Sciatic nerve (tissue), 2 donors: Measurements from ENCODE around the gene TMCO4. TPM values are rescaled to one million over a fixed set of nuclear protein-coding genes. Genes with fewer than 3 reads are reported as not detected.
"Not testable (repeated sequence)": the region's sequence is repeated elsewhere in the genome, so short reads cannot be mapped to it uniquely, and the experiment has no call there.

Source experiments
- ATAC-seq: fragments of 200-7000 bp; cut with Tn5 transposase; one replicate; pipeline ENCODE4 v1.9.1; 2020; ENCODE audit warnings: mild to moderate bottlenecking, moderate library complexity
- DNase-seq: peaks from one replicate; pipeline ENCODE4 v3.0.0-alpha.2; 2020; ENCODE audit warnings: low spot score
- intact Hi-C: fragments of 100-400 bp; cut with DNase I; formaldehyde crosslinking; loops from one replicate; pipeline ENCODE4 v1.14.2; 2022
- total RNA-seq: library from RNA; stranded (reverse); fragmentation: NEBNext Ultra II Directional; extraction: Animal tissue kit (Norgen Biotek cat#: 25700); gene quantifications from one replicate; pipeline ENCODE4 v1.2.1, GENCODE V29; 2021
- donor health status: DM: no; HTN: no; CAD: no.
- donor health status: DM: no; HTN: no; CAD: no.

TMCO4 gene
- total RNA-seq, result 23.0 TPM

DNA sequence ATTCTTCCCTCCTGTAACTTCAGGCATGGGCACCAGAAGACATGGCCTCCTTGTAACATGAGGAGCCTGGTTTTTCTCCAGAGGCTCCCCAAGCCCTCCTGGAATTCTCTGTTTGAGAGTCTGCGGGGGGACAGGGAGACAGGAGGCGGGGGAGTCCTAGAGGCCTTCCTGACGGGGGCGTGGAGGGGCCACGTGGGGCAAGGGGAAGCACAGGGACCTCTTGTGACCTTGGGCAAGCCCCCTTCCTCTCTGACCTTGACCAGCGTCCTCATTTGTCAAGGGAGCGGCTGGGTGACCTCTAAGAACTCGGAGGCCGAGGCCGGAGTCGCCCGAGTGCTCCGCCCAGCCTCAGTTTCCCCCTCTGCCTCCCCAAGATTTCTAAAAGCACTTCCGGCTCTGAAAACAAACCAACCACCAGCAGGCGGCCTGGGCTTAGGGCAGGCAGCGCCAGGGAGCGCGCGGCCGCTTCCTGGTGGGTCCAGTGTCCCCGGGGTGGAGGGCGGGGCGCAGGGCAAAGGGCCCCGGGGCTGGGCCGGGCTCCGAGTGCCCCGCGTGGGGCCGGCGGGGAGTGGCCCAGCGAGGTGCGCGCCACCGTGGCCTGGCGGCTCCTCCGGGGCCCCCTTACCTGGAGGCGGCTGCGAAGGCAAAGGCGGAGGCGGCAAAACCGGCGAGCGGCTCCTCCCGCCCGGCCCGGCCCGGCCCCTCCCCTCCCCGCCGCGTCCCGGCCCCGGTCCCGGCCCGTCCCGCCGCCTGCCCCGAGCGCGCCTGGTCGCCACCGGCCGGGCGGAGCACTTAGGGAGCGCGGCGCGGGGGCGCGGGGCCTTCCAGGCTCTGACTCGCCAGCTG lies at the start of gene TMCO4:
Gene TMCO4 (minus strand): TSS at position 687 of the 846 bp plus-strand sequence. CDS start 19,158 bp downstream, outside the sequence.
- intact Hi-C loops, result no loop called here
- DNase-seq, result peak; percentile 73
- peak; percentile 84 for ATAC-seq

DNA sequence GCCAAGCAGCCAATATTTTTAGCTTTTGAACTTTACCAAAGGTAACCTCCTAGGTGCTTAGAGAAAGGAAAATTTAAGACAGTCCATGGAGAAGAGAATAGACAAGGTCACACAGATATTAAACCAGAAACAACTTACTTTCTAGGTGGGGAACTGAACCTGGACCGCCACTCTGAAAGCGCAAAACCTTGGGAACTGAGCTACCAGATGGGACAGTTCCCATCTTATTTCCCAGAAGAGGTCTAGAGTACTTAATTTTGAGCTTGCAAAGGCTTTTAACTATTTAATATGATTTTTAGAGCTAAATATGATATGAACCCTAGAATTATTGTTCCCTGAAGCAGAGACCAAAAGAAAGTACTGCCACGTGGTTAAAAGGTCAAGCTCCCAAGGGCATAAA lies 49.6 kb upstream of the TMCO4 start:
- intact Hi-C loops, result not testable (repeated sequence)

DNA sequence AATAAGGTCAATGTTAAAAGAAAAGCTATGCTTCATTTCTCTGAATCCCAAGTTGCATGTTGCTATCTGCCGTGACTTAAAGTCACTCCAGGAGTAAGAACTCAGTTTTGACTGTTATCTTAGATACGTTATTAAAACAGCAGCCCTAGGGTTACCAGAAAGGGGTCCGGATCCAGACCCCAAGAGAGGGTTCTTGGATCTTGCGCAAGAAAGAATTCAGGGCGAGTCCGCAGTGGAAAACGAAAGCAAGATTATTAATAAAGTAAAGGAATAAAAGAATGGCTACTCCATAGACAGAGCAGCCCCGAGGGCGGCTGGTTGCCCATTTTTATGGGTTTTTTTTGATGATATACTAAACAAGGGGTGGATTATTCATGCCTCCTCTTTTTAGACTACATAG lies 47.6 kb upstream of the TMCO4 start:
- DNase-seq, ATAC-seq, intact Hi-C loops: not testable (repeated sequence)

More for the DNA sequence above, 49.6 kb upstream of the TMCO4 start:
- not testable (repeated sequence) for DNase-seq, ATAC-seq

DNA sequence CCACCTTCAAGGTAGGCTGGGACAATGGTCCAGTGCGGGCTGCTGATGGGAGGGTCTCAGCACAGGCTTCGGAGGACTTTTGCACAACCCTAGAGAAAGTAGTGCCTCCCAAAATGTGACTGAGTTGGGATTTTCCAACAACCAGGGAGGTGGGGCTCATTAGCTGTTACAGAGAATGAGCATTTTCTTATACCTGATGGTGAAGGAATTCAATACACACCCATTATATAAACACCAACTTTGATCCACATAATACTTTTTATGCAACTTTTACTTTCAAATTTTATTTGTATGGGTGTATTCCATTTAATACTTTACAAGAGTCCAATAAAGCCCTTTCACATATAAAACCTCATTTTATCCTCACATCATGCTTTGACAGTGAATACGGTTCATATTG lies 46.6 kb upstream of the TMCO4 start:
- ATAC-seq (no peak), DNase-seq (no peak)
- intact Hi-C loops, result no loop called here

DNA sequence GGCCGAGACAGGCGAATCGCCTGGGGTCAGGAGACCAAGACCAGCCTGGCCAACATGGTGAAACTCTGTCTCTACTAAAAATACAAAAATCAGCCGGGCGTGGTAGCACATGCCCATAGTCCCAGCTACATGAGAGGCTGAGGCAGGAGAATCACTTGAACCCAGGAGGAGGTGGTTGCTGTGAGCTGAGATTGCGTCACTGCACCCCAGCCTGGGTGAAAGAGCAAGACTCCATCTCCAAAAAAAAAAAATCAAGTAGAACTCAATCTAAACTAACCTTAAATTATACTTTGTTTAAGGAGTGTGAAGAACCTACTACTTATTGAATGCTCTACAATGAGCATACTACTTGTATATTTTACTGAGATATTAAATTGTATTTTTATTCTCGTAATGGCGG lies 45.8 kb upstream of the TMCO4 start:
- ATAC-seq (no peak), DNase-seq (no peak)
- intact Hi-C loops, result no loop called here

DNA sequence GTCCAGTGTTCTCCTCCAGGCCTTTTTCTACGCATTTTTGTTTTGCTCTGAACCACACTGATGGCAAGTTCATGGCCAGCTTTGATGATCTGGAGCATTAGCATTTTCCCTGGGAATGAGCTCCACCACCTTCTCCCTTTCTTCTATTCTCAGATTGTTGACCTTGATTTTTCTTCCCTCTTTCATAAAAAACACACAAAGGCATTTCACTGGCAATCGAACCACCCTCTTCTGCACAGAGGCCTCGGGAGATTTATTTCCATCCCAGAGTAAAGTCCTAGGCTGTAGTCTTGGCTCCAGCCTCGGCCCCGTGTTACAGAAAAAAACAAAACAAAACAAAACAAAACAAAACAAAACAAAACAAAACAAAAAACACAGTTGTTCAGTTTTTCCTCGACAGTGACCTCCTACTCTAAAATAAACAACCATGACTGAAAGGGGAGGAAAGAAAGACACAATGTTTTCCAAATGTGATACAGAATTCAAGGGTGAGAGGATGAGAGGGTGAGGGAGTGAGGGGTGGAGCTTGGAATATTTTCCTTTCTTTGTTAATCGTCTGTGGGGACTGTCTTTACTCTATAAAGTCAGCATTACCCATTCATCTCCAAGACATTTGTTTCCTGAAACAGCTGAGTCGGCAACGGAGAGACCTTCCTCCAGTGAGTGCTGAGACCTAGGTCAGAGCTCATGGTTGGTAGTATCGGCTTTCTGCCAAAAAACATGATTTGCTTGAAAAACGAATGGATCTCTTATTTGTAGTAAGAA lies 45.2 kb upstream of the TMCO4 start:
- intact Hi-C loops, result no loop called here
- no peak for DNase-seq

DNA sequence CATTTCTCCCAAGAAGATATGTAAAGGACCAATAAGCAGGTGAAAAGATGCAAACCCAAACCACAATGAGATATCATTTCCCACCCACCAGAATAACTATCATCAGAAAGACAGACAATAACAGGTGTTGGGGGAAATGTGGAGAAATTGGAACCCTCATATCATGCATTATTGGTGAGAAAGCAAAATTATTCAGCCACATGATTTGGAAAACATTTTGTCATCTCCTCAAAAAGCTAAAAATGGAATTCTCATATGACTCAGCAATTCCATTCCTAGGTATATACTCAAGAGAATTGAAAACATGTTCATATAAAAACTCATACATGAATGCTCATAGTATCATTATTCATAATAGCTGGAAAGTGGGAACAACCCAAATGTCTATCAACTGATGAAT lies 40.5 kb upstream of the TMCO4 start:
- DNase-seq, result no peak
- intact Hi-C loops, result no loop called here
- ATAC-seq, result no peak

More for the DNA sequence above, 45.2 kb upstream of the TMCO4 start:
- peak; percentile 69 for ATAC-seq

DNA sequence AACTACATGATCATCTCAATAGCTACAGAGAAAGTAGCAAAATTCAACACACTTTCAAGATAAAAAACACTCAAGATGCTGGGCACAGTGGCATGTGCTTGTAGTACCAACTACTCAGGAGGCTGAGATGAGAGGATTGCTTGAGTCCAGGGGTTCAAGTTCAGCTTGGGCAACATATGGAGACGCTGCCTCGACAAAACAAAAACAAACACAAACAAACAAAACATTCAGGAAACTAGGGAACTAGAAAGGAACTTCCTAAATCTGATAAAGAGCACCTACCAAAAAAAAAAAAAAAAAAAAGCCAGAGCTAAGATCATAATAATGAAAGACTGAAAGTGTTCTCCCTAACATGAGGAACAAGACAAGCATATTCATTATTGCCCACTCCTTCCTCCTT lies 38.1 kb upstream of the TMCO4 start:
- DNase-seq (no peak), ATAC-seq (no peak)
- intact Hi-C loops, result no loop called here

DNA sequence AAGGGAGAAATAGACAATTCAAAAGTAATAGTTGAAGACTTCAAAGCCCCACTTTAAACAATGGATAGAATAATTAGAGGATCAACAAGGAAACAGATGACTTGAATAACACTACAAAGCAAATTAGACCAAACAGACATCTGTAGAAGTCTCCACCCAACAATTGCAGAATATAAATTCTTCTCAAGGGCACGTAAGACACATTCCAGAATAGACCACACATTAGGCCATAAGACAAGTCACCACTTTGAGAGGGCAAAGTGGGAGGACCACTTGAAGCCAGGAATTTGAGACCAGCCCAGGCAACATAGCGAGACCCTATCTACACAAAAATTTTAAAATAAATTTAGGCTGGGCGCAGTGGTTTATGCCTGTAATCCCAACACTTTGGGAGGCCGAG lies 35.9 kb upstream of the TMCO4 start:
- ATAC-seq, result no peak
- intact Hi-C loops, result no loop called here
- no peak for DNase-seq

DNA sequence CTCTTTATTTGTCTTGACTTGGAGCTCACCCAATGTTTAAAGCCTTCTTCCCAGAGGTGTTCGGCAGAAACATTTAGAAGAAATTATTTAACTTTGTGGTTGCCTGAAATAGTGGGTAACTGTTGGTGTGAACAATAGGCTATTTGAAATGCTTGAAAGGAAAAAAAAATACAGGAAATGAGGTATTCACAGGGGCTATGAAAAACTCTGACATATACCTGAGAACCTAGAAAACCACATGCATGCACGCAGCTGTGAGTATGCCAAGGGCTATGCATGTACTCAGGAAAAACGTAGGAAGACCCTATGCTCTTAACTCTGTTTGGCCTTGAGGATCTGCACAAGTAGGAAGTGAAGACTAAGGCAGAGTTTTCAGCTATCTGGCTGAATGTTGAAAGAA lies 31.7 kb upstream of the TMCO4 start:
- ATAC-seq, result no peak
- DNase-seq, result no peak
- intact Hi-C loops, result no loop called here

DNA sequence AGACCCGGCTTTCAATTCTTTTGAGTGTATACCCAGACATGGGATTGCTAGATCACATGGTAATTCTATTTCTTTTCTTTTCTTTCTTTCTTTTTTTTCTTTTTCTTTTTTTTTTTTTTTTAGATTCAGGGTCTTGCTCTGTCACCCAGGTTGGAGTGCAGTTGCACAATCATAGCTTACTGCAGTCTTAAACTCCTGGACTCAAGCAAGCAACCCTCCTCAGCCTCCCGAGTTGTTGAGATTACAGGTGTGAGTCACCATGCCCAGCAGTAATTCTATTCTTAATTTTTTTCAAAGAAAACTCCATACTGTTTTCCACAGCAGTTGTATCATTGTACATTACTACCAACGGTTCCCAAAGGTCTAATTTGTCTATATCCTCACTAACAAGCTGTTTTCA lies 28.8 kb upstream of the TMCO4 start:
- intact Hi-C loops, result no loop called here
- ATAC-seq, result no peak
- DNase-seq, result no peak

DNA sequence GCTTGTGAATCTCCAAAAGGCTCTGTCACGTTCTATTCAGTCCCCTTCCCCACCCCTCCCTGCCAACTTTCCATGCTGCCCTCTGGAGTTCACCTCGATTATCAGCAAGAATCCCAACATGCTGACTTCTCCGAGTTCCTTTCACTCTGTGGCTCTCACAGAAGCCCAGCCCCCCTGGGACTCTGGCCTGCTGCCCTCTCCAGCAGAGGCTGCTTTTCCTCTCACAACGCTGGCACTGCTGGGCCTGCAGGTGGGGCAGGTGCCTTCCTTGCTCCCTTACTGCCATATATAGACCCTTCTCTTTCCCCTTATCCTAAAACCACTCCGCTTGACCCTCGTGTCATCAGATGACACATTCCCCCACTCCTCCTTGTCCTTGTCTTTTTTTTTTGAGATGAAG lies 25.6 kb upstream of the TMCO4 start:
- intact Hi-C loops, result no loop called here
- ATAC-seq, result no peak

DNA sequence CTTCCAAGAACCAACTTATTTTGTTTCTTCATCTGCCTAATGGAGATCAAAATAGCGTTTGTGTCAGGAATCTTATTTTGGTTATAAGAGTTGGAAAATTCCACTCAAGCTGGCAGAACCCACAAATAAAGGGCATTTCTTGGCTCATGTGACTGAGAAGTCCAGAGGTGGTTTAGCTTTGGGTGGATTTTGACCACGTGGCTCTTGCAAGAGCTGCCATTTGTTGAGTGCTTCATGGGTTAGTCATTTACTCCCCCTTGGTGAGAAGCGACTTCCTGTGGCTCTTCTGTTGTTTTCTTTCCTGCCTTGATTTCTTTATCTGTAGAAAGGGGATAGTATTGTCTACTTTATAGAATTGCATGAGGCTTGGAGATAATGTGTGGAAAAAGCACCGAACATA lies 24.8 kb upstream of the TMCO4 start:
- DNase-seq, result no peak
- intact Hi-C loops, result no loop called here
- no peak for ATAC-seq

More for the DNA sequence above, 25.6 kb upstream of the TMCO4 start:
- DNase-seq, result no peak

DNA sequence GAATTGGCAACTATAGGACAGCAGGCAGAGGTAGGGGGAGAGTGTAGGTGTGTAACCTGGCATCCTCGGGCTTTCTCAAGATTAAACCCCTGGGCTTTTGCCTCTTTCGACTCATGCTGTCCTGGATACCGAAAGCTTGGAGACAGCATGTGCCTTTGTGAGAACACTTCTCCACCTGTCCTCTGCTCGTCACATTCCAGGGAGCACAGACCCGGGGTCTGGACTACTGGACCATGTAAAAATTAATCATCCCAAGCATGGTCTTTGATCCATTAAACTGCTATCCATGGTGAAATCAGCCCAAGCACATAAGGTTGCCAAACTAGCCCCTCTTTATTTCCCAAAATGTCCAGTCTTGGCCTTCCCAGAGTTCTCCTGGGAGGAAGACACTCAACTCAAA lies 24.3 kb upstream of the TMCO4 start:
- no peak for ATAC-seq
- DNase-seq, result no peak
- intact Hi-C loops, result no loop called here

DNA sequence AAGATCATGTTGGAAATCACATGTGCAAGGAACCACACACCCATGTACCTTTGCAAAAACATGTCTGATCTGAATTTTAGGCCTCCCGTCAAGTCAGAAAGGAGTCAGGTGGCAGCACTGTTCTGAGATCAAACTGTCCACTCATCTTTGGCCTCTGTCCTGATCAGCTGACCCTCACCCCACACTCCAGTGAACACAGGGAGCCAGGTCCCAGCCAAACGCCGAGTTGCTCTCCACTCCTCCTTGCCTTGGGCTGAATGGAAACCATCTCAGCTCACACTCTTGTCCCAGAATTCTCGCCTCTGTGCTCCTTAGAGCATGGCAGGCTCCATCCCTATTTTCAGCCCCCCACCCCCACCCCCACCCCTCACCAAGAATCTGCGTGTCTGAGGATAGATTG lies 20.0 kb upstream of the TMCO4 start:
- DNase-seq (no peak), ATAC-seq (no peak)
- intact Hi-C loops, result loop anchor here (10.0 kb wide), 1 partner anchor 55 kb away; no protein-coding TSS in a partner anchor

DNA sequence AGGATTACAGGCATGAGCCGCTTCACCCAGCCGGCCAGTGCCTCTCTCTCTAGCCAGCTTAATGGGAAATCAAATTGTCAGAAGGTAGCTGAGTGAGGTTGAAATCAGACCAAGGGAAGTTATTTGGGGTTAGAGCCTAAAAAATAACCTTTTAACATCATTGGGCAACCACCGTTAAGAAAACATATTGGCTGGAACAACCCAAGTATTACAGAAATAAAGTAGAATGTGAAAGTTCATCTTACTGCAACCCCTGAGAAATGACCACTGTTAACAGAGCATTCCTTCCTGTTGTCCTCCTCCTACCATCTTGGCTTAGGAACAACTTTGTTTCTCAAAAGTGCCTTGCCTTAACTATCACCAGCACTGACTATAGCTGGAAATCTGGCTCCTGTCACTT lies 18.6 kb upstream of the TMCO4 start:
- DNase-seq (no peak), ATAC-seq (peak; percentile 64)
- intact Hi-C loops, result loop anchor here (10.0 kb wide), 1 partner anchor 54 kb away; no protein-coding TSS in a partner anchor

DNA sequence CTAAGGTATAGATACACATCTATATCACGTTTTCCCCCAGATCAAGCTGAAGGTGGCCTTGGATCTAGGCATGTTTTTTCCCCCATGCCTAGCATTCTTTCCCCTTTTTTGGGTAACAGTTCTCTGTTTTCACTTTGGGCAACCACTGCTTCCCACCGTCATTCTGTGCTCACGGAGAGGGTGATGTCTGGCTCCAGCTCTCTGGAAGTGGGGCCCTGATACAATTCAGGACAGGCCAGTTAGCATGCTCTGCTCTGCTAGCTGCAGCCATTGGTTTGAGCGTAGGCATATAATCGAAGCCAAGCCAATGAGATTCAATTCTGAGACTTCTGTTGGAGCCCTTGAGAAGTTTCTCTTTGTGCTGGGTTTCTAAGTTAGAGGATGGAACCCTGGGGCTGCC lies 17.4 kb upstream of the TMCO4 start:
- intact Hi-C loops, result loop anchor here (10.0 kb wide), 1 partner anchor 52 kb away; no protein-coding TSS in a partner anchor
- no peak for DNase-seq
- ATAC-seq, result no peak

DNA sequence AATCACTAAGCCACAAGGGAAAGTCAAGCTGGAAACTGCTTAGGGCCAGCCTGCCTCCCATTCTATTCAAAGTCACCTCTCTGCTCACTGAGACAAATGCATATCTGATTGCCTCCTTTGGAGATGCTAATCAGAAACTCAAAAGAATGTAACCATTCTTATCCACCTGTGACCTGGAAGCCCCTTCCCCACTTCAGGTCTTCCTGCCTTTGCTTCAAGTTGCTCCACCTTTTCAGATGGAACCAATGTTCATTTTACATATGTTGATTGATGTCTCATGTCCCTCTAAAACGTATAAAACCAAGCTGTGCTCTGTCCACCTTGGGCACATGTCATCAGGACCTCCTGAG lies 17.0 kb upstream of the TMCO4 start:
- not testable (repeated sequence) for ATAC-seq, DNase-seq
- intact Hi-C loops, result loop anchor here (10.0 kb wide), 1 partner anchor 52 kb away; no protein-coding TSS in a partner anchor

DNA sequence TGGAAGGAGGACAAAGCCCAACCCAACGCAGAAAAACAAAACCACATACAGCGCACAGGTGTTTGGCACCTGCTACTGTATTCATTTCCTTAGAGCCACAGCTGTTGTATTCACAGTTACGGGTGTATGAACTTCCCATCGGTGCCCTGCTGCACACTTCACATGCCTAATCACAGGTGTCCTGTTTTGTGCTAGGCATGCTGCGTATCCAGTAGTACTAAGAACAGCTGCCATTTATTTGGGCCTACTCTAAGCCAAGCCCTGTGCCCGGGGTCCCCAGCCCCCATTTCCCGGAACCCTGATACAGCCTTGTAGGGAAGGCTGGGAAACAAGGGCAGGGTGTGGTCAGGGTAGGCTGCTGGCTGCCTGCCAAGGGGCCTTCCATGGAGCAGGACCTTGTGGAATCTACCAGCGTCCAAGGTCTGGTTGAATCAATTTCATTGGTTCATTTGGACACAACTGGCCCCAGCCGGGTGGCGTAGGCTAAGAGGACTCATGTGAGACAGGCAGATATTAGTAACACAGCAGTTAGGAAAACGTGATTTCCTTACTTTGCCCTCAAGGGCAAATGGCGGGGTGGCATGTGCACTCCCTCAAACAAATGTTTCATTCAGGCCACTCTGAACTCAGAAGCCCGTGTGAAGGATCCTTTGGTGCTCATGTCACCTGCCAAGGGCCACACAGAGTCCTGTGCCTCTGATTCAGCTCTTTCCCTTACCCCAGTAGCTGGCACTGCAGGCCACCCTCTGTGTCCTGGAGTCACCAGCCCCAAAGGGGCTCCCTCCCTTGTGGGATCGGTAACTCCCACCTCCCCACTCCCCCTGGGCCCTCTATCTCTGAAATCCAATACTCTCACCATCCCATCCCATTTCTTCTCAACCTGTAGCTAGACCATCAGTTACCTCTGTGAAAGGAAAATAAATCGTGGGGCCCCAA lies 16.4 kb upstream of the TMCO4 start:
- DNase-seq (no peak), ATAC-seq (no peak)
- intact Hi-C loops, result loop anchor here (10.0 kb wide), 1 partner anchor 51 kb away; no protein-coding TSS in a partner anchor
